GM18498 (cell line): ENCODE results near the gene KCNE3.
A peak's percentile ranks its signal among the peaks of the same experiment; 100 is the strongest.

Experiments used
- ATAC-seq: cut with Tn5 transposase; IDR thresholded peaks from one replicate; pipeline ENCODE4 v1.9.1; 2021; ENCODE audit warnings: mild to moderate bottlenecking, moderate library complexity; ENCODE audit not compliant: unreplicated experiment

Gene KCNE3, protein sequence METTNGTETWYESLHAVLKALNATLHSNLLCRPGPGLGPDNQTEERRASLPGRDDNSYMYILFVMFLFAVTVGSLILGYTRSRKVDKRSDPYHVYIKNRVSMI

GRCh38 chr11:74466916-74467885 lies at the start of gene KCNE3:
TSS of gene KCNE3 (minus strand) at chr11:74467549. CDS start at chr11:74457563, 9,986 bp downstream.
- no peak for ATAC-seq

GRCh38 chr11:74507582-74507981 lies 40.2 kb upstream of the KCNE3 start:
- no peak for ATAC-seq

DNA sequence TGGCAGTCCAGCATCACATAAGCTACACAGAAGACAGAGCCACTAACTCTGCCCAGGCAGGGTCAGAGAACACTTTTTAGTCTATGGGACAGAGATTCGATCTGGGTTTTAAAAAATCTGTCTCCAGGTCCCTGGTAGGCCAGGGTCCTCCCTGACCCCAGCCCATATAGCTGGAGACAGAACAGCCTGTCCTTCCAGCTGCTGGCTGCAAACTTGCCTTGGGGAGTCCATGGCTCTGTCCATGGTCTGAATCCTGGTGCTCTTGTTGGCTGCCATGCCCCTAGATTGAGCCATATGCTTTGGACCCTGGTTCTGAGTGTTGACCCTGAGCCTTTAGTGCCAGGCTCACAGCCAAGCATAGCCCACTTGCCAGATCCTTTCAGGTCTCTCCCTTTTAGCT lies 39.5 kb upstream of the KCNE3 start:
- no peak for ATAC-seq

GRCh38 chr11:74505911-74506310 lies 38.6 kb upstream of the KCNE3 start:
- no peak for ATAC-seq

GRCh38 chr11:74504100-74504691 lies 36.8 kb upstream of the KCNE3 start:
- ATAC-seq = no peak

DNA sequence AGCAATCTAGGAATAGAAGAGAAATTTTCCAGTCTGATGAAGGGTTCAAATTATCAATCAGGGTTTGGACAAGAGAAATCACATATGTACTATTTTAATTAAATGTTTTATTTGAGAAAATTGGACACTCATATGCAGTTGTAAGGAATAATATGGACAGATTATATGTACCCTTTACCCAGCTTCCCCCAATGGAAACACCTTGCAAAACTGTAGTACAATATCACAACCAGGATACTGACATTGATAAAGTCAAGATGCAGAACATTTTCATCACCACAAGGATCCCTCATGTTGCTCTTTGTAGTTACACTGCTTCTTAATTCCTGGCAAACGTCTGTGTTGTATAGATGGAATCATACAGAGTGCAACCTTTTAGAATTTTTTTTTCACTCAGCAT lies 27.6 kb upstream of the KCNE3 start:
- no peak for ATAC-seq

DNA sequence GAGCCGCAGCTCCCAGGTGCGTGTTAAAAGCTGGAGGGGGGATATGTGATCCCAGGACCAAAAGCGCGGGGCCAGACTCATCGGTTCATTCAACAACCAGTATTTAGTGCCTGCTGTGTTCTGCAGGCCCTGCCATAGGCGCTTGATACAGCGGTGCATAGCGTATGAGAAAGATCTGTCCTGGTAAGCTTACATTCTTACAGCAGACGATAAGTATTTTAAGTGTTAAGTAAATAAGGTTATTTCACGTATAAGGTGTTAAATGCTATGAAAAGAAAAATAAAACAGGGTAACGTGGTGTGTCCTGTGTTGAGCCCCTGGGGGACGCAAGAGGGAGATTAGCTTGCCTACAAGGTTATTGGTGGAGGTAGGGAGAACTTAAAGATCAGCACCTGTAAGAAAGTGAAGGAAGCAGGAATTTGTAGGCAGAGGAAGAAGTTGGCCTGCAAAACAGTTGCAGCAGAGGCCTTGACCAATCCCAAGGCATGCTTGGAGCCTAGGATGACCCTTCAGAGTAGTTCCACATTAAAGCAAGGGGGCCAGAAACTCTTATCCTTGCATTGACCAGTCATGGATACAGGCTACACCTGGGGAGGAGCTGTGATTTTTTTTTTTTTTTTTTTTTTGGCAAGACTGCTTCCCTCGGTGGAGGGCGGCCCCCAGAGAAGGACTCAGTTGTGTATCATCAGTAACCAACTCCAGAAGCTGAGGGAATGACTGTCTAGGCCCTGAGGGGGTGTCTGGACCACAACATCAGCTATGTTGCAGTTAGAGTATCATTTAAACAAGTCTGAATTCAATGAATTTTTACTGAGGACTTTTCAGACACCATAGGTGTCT lies 26.7 kb upstream of the KCNE3 start:
- no peak for ATAC-seq

GRCh38 chr11:74492974-74493790 lies 25.8 kb upstream of the KCNE3 start, which contains the start of gene LIPT2:
TSS of gene LIPT2 (minus strand) at chr11:74493724. CDS start at chr11:74493703, 21 bp downstream.
- ATAC-seq = peak; percentile 97

DNA sequence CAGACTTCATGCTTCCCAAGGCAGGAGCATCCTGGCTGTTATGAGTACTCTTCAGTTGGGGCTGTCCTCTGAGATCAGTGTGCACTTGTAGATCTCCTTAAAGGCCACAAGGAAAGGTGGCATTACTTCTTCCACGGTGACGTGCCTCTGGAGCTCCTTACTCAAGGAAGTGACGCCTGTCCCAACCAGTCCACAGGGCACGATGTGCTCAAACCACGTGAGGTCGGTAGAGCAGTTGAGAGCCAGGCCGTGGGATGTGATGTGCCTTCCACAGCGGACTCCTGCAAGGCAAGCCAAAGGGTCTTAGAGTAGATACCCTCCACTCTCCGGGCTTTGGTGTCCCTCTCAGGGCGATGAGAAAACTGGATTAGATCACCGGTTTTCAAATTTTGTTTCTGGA lies 24.7 kb upstream of the KCNE3 start:
- ATAC-seq = no peak

DNA sequence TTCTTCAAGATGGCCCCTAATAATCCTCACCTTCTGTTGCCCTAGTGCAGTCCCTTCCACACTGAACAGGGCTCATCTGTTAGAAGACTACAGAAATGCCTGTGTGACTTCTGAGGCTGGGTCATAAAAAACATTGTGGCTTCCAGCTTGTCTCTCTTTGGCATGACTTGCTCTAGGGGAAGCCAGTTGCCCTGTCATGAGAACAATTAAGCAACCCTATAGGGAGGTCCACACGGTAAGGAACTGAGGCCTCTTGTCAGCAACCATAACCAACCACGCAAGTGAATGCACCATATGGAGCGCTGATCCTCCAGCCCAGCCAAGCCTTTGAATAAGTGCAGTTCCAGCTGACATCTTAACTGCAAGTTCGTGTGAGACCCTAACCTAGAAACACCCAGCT lies 23.6 kb upstream of the KCNE3 start:
- no peak for ATAC-seq

GRCh38 chr11:74487875-74488274 lies 20.5 kb upstream of the KCNE3 start:
- no peak for ATAC-seq

DNA sequence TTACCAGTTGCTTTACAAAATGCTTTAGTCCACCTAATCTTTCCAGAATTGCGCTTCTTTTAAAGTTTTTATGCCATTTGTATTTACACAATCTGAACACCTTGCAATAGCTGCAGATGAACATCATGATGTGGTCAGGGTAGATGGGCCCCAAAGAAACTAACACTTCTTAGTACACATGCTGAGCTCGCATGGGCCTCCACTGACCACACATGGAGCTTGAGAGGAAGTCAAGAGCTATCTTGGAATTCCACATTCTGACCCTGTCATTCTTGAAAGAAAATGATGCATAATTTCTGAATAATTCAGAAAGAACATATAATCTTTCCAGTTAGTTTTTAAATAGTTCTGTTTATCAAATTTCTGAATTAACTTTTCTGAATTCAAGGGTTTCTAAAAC lies 18.5 kb upstream of the KCNE3 start:
- no peak for ATAC-seq

GRCh38 chr11:74480688-74481417 lies 13.5 kb upstream of the KCNE3 start:
- ATAC-seq = no peak

GRCh38 chr11:74479732-74480123 lies 12.4 kb upstream of the KCNE3 start:
- no peak for ATAC-seq

DNA sequence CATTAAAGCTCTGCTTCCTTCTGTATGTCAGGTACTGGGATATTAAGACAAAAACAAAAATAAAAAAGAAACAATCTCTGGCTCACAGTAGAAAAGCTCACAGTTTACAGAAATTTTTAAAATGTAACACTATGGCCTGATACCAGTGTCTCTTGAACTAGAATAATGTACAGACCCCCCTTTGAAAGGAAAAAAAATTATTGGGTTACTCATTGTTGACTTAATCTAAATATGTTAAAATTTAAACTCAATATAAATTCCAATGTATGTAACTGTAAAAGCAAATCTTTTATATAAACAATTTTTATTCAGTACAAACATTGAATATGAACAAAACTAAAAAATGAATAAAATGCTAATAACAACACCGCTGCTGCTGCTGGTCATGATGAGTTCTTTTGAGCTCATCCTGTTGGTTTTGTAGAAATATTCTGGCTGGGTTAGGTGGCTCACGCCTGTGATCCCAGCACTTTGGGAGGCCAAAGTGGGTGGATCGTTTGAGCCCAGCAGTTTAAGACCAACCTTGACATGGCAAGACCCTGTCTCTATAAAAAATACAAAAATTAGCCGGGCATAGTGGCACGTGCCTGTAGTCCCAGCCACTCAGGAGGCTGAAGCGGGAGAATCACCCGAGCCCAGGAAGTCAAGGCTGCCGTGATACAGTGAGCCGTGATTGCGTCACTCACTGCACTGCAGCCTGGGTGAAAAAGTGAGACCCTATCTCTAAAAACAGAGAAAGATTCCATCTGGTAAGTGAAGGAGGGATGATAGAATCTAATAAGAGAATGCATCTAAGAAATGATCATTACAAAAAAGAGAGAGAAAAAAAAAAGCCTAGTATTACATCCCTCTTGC lies 11.8 kb upstream of the KCNE3 start:
- ATAC-seq = no peak

- ATAC-seq = no peak
Observed at GRCh38 chr11:74476536-74476935, 9.2 kb upstream of the KCNE3 start.

- ATAC-seq = no peak
Observed at GRCh38 chr11:74474316-74474715, 7.0 kb upstream of the KCNE3 start.

DNA sequence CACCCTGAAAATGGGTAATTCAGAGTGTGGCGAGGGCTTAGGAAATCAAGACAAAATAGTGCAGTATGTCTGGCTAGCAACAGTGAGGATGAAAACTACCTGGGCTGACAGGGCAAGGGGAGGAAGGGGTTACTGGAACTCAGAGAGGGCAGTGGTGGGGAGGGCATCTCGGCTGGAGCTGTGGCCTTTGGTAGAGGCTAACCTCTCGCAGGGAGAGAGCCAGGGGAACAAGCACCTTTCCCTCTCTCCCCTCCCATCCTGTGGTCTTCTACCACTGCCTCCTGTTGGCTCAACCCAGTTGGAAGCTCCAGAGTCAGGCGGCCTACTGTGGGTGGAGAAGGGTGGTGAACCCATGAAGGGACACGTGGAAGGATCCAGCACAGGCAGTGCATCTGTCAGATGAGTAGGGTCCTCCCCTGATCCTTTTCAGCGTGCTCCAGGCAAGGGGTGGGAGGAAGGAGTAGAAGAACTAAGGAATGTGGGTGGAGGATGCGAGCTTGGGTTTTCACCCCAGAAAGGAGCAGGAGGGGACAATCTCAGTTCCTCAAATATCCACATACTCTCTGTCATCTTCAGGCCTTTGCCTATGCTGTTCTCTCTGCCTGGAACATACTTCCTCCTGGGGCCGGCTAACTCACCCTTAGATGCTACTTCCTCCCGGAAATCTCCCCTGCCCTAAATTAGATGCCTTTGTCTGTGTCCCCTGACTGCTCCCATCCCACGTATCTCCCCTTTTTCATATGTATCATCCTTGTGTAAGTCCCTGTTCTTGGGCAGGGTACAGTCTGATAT lies 6.2 kb upstream of the KCNE3 start:
- ATAC-seq = no peak
